Right lobe of liver (tissue), 4 donors: ENCODE data around the gene PCDHAC1.

Experiments
- CTCF ChIP-seq, 4 donors: fragments of 200-600 bp in 3 of 4; fragments of 450-650 bp in 1 of 4; IDR thresholded peaks; one replicate each; pipeline versions ENCODE4 v1.5.1 to v1.8.0; 2016 to 2022; ENCODE audit warnings: antibody characterized with exemption in 4 of 4, mild to moderate bottlenecking in 2 of 4
- POLR2A ChIP-seq: fragments of 450-650 bp; IDR thresholded peaks from one replicate; pipeline ENCODE4 v1.6.1; 2017; ENCODE audit warnings: antibody characterized with exemption, mild to moderate bottlenecking
- donor health status: DM: no; HTN: no; CAD: no.
- donor health status: DM: no; HTN: no; CAD: no.
- donor health status: DM: no; HTN: yes; CAD: no.

DNA sequence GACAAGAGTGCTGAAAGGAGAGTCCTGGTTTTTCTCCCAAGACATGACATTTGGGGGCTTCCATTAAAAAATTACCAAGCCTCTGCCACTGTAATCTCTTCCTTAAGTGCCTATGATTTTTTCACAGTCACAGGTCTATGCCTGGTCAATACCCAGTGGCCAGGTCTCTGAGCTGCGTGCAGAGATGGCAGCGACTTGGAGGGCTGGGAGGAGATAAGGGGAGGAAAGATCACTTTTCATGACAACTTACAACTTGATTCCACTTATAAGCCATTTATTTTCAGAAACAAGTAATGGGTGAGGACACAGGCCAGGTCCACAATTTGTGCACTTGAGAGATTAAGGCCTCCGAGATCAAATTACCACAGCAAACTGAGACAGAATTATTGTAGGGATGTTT is 38.3 kb downstream of the PCDHAC1 start:
- no peak for TF ChIP-seq CTCF (IDR thresholded peaks at IDR 0.05)
- TF ChIP-seq POLR2A: no peak
